ENCODE measurements around the gene KCTD20. TPM values are rescaled to one million over a fixed set of nuclear protein-coding genes. Genes with fewer than 3 reads are reported as not detected.

Gene KCTD20
- total RNA-seq, 1 experiment from 2014 or later = 23.7 TPM

DNA sequence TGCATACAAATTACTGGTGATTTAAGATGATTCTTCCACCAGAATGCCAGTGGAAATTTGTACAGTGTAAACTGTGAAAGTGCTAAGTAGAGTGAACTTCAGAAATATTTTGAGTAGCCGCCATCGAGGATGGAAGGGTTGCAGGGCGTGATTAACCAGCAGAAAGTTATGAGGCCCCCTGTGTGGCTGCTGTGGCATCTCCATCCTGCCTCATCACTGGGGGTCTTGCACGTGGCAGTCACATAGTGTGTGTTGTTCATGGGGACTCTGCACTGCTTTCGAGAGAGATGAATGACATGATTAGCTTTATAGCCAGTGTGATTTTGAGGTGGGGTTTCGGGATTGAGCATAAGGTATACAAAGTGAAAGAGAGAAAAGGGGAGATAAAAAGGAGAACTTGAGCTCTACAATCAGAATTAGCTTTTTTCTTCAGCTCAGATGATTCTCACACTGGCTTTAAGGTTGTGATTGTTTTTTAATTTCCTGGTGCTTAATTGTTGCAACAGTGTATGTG lies 26.4 kb downstream of the KCTD20 start:
- BruUV-seq (replicated peaks) = no TSS peak
- ChIA-PET CTCF (no interaction called here), RAD21 (ENCODE audit: low non-redundant PET in 1 of 2, low total read pairs in 2 of 2, uncharacterized antibody in 2 of 2, unreplicated experiment in 2 of 2) (interaction anchor here in 1 of 2 experiments (0.6 kb wide), 1 partner anchor 110 kb away, joined by 3 read pairs; no protein-coding TSS in a partner anchor), POLR2A (no interaction called here)
- H3K4me1 ChIP-seq (ENCODE audit: control insufficient read depth in 1 of 2, insufficient read depth in 2 of 2, low read length in 2 of 2) = no peaks in the 10 kb centered on the region
- peaks cover 65% of the 10 kb centered on the region for H3K79me2 ChIP-seq (ENCODE audit: insufficient read depth, low read length)
- H3K9me2 ChIP-seq (ENCODE audit: insufficient read depth) = no peaks in the 10 kb centered on the region
- H3K9me3 ChIP-seq (ENCODE audit: control insufficient read depth in 1 of 2, insufficient read depth in 1 of 2, low read depth in 1 of 2, low read length in 2 of 2) = no peaks in the 10 kb centered on the region
- ATAC-seq (no peak), DNase-seq (ENCODE audit: low read depth, low spot score) (no peak)
- no peak overlapping the region for H2AFZ ChIP-seq (ENCODE audit: low read depth, low read length, poor library complexity, severe bottlenecking)
- intact Hi-C loops (cut with micrococcal nuclease) = no loop called here
- H3K4me2 ChIP-seq (ENCODE audit: low read length) = no peak overlapping the region
- peaks cover 4 to 7% of the 10 kb centered on the region in 2 experiments; a peak in 2 of 4 replicates for H3K36me3 ChIP-seq (ENCODE audit: control insufficient read depth in 1 of 2, insufficient read depth in 2 of 2, low read length in 2 of 2)
- no peak overlapping the region for H3K4me3 ChIP-seq (replicated peaks in 1 of 2; ENCODE audit: low read depth in 1 of 2, low read length in 2 of 2)
- no peaks in the 10 kb centered on the region for H3K27me3 ChIP-seq (ENCODE audit: insufficient read depth, low read length)
- H3K27ac ChIP-seq (ENCODE audit: low read depth, low read length) = no peak overlapping the region
- TF ChIP-seq, protein P1, sequence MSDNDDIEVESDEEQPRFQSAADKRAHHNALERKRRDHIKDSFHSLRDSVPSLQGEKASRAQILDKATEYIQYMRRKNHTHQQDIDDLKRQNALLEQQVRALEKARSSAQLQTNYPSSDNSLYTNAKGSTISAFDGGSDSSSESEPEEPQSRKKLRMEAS (IDR thresholded peaks at IDR 0.05) = no peak
- TF ChIP-seq CBX3 (IDR thresholded peaks at IDR 0.05; ENCODE audit: low read depth) (no peak), EGR1 (IDR thresholded peaks at IDR 0.05; ENCODE audit: low read depth) (no peak), CEBPB (IDR thresholded peaks at IDR 0.05; ENCODE audit: low read depth) (no peak), ZNF274 (IDR thresholded peaks at IDR 0.05; ENCODE audit: low read depth, low read length) (no peak), FOSL1 (IDR thresholded peaks at IDR 0.05; ENCODE audit: low read depth) (no peak), ZBTB33 (IDR thresholded peaks at IDR 0.05; ENCODE audit: extremely low read depth, insufficient replicate concordance, low read length) (no peak), EZH2phosphoT487 (IDR thresholded peaks at IDR 0.05; ENCODE audit: borderline replicate concordance) (no peak), SIN3A (IDR thresholded peaks at IDR 0.05; ENCODE audit: low read depth) (no peak), TCF7L2 (IDR thresholded peaks at IDR 0.05; ENCODE audit: borderline replicate concordance, extremely low read depth, insufficient read depth, insufficient read length) (no peak), POLR2AphosphoS5 (IDR thresholded peaks at IDR 0.05; ENCODE audit: low read depth, low read length) (no peak), ZFX (IDR thresholded peaks at IDR 0.05) (no peak), RAD21 (IDR thresholded peaks at IDR 0.05; ENCODE audit: low read depth) (no peak)
- TF ChIP-seq, protein P2, sequence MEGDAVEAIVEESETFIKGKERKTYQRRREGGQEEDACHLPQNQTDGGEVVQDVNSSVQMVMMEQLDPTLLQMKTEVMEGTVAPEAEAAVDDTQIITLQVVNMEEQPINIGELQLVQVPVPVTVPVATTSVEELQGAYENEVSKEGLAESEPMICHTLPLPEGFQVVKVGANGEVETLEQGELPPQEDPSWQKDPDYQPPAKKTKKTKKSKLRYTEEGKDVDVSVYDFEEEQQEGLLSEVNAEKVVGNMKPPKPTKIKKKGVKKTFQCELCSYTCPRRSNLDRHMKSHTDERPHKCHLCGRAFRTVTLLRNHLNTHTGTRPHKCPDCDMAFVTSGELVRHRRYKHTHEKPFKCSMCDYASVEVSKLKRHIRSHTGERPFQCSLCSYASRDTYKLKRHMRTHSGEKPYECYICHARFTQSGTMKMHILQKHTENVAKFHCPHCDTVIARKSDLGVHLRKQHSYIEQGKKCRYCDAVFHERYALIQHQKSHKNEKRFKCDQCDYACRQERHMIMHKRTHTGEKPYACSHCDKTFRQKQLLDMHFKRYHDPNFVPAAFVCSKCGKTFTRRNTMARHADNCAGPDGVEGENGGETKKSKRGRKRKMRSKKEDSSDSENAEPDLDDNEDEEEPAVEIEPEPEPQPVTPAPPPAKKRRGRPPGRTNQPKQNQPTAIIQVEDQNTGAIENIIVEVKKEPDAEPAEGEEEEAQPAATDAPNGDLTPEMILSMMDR (IDR thresholded peaks at IDR 0.05 in 2 of 3, conservative IDR thresholded peaks at IDR 0.05 in 1 of 3; ENCODE audit: borderline replicate concordance in 1 of 3, insufficient read depth in 1 of 3, low read depth in 2 of 3, low read length in 2 of 3) = no peak
- H4K20me1 ChIP-seq (ENCODE audit: insufficient read depth) = no peaks in the 10 kb centered on the region; the same call in 1 of the 2 replicates
- no peak overlapping the region for H3K9ac ChIP-seq (ENCODE audit: low read length)

Measured in HCT116 (cell line).